Endothelial cell of umbilical vein (primary cell): ENCODE data around the gene EFR3B. TPM values are rescaled to one million over a fixed set of nuclear protein-coding genes. Genes with fewer than 3 reads are reported as not detected.

Experiments used
- BruUV-seq: library from RNA; stranded (reverse); fragments of 400-500 nt; replicated peaks from 2 replicates; lab custom pipeline; 2021; lab: Mats Ljungman, UMichigan
- CTCF ChIA-PET: fragments of 300-600, 350-600 bp; sonication (Branson Sonifier 250); formaldehyde crosslinking; loops from one replicate; lab custom pipeline; 2021; ENCODE audit warnings: antibody characterized with exemption, inconsistent platforms; lab: Charles Lee
- POLR2A ChIA-PET: fragments of 300-600, 350-600 bp; sonication (Branson Sonifier 250); formaldehyde crosslinking; loops from one replicate; lab custom pipeline; 2021; ENCODE audit warnings: antibody characterized with exemption, inconsistent platforms; lab: Charles Lee
- DNase-seq: peaks from one replicate; pipeline ENCODE4 v3.0.0-alpha.2; 2011; ENCODE audit warnings: low read depth, low spot score
- FAIRE-seq: peaks from 2 replicates; lab custom pipeline; 2011; peaks lifted over from hg19 to GRCh38; lab: Jason Lieb, UNC
- H2AFZ ChIP-seq: 2 replicates; pipeline ENCODE4 v1.6.0; 2012; ENCODE audit warnings: low read depth, low read length, control low read depth, inconsistent platforms
- H3K27ac ChIP-seq: 2 replicates; pipeline ENCODE4 v1.5.1; 2011; ENCODE audit warnings: low read depth, mild to moderate bottlenecking, control low read depth, low read length, moderate library complexity; ENCODE audit not compliant: insufficient read depth
- H3K27me3 ChIP-seq, 2 experiments: 2 replicates each; pipeline versions ENCODE4 v1.6.0 to v1.6.1; 2011; ENCODE audit warnings: low read length in 2 of 2, mixed read lengths in 1 of 2; ENCODE audit not compliant: control insufficient read depth in 2 of 2, insufficient read depth in 2 of 2
- H3K36me3 ChIP-seq, 2 experiments: 2 replicates in 1 of 2; 3 replicates in 1 of 2; pipeline ENCODE4 v1.5.1; 2011; ENCODE audit warnings: low read length in 2 of 2, mild to moderate bottlenecking in 1 of 2, moderate library complexity in 1 of 2; ENCODE audit not compliant: control insufficient read depth in 2 of 2, insufficient read depth in 2 of 2; ENCODE audit errors: extremely low read depth in 1 of 2
- H3K4me1 ChIP-seq: 3 replicates; pipeline ENCODE4 v1.5.1; 2011; ENCODE audit warnings: mild to moderate bottlenecking, low read length; ENCODE audit not compliant: control insufficient read depth, insufficient read depth; ENCODE audit errors: extremely low read depth
- H3K4me2 ChIP-seq: 2 replicates; pipeline ENCODE4 v1.6.1; 2011; ENCODE audit warnings: low read length, control low read depth, mixed read lengths; ENCODE audit not compliant: insufficient read depth
- H3K4me3 ChIP-seq, 3 experiments: fragments of 200-600 bp in 1 of 3; sonication (generic), shearing (Covaris generic) in 1 of 3; replicated peaks in 1 of 3; 2 replicates each; pipeline ENCODE4 v1.5.1; 2011 to 2016; ENCODE audit warnings: control low read depth in 3 of 3, low read length in 3 of 3, mild to moderate bottlenecking in 2 of 3, inconsistent platforms in 1 of 3, low read depth in 1 of 3, moderate library complexity in 1 of 3; ENCODE audit not compliant: insufficient read depth in 1 of 3
- H3K79me2 ChIP-seq: 2 replicates; pipeline ENCODE4 v1.6.0; 2012; ENCODE audit warnings: low read length, inconsistent platforms; ENCODE audit not compliant: control insufficient read depth, insufficient read depth
- H3K9ac ChIP-seq: replicated peaks from 2 replicates; pipeline ENCODE3; 2011; ENCODE audit warnings: low read length, control low read depth; ENCODE audit not compliant: insufficient read depth; ENCODE audit errors: extremely low read depth
- H3K9me1 ChIP-seq: replicated peaks from 3 replicates; pipeline ENCODE4 v1.6.0; 2011; ENCODE audit warnings: mild to moderate bottlenecking, low read length; ENCODE audit not compliant: control insufficient read depth, insufficient read depth; ENCODE audit errors: extremely low read depth
- H3K9me3 ChIP-seq: replicated peaks from 2 replicates; pipeline ENCODE4 v1.5.1; 2012; ENCODE audit warnings: low read length, inconsistent platforms; ENCODE audit not compliant: control insufficient read depth, insufficient read depth
- H4K20me1 ChIP-seq: replicated peaks from 2 replicates; pipeline ENCODE3; 2011; ENCODE audit warnings: mild to moderate bottlenecking, low read length; ENCODE audit not compliant: control insufficient read depth, insufficient read depth; ENCODE audit errors: extremely low read depth
- EZH2 ChIP-seq: IDR thresholded peaks from 2 replicates; pipeline ENCODE4 v1.6.1; 2012; ENCODE audit warnings: borderline replicate concordance, low read depth, mild to moderate bottlenecking, moderate library complexity, low read length, inconsistent platforms; ENCODE audit not compliant: severe bottlenecking
- FOS ChIP-seq: IDR thresholded peaks from 2 replicates; pipeline ENCODE4 v1.6.1; 2011; ENCODE audit warnings: mild to moderate bottlenecking, low read length, moderate library complexity, borderline replicate concordance; ENCODE audit not compliant: insufficient read depth
- GATA2 ChIP-seq: IDR thresholded peaks from 2 replicates; pipeline ENCODE4 v1.7.0; 2011; ENCODE audit warnings: low read depth, mild to moderate bottlenecking, moderate library complexity, mixed read lengths, low read length; ENCODE audit not compliant: insufficient read length, insufficient read depth
- JUN ChIP-seq: IDR thresholded peaks from 2 replicates; pipeline ENCODE4 v1.6.1; 2011; ENCODE audit warnings: borderline replicate concordance, low read depth; ENCODE audit not compliant: insufficient read length, insufficient read depth
- MYC ChIP-seq: IDR thresholded peaks from one replicate; pipeline ENCODE4 v1.6.1; 2011; ENCODE audit warnings: mild to moderate bottlenecking, low read depth, low read length
- POLR2A ChIP-seq: IDR thresholded peaks from 2 replicates; pipeline ENCODE4 v1.6.1; 2012; ENCODE audit warnings: low read depth, mild to moderate bottlenecking, control low read depth, low read length
- POLR2AphosphoS5 ChIP-seq: IDR thresholded peaks from 2 replicates; pipeline ENCODE4 v1.6.1; 2012; ENCODE audit warnings: low read depth, mild to moderate bottlenecking, control low read depth, low read length, moderate library complexity; ENCODE audit not compliant: insufficient read depth
- dilution Hi-C: fragments of 300-500 bp; cut with MboI; formaldehyde crosslinking; loops from one replicate; pipeline ENCODE4 v1.15.0; 2019; ENCODE audit warnings: low sequenced_read_pairs; ENCODE audit not compliant: extremely low pct_ligation_motif_present
- intact Hi-C: fragments of 100-400 bp; cut with micrococcal nuclease; formaldehyde crosslinking; loops from one replicate; pipeline ENCODE4 v1.10.0; 2022
- polyA plus RNA-seq, 4 experiments: library from polyadenylated mRNA; depleted of rRNA in 3 of 4; stranded (reverse) in 3 of 4; unstranded in 1 of 4; fragments of >200 nt; gene quantifications; 2 replicates each; pipeline versions ENCODE4 v1.2.1 to v1.2.3, GENCODE V29; 2011 to 2012; ENCODE audit warnings: missing spikeins in 1 of 4
- total RNA-seq: library from RNA; stranded (reverse); gene quantifications from 2 replicates; pipeline ENCODE4 v1.2.3, GENCODE V29; 2021
- TF ChIP-seq, protein P1 (sequence below): IDR thresholded peaks from 2 replicates; pipeline ENCODE4 v1.6.1; 2011; ENCODE audit not compliant: insufficient read depth, insufficient read length
- TF ChIP-seq, protein P2 (sequence below), 2 donors: IDR thresholded peaks; 1 replicate in 1 of 2; 2 replicates in 1 of 2; pipeline ENCODE4 v1.5.1; 2011; ENCODE audit warnings: low read length in 2 of 2, mild to moderate bottlenecking in 2 of 2, moderate library complexity in 2 of 2, control low read depth in 1 of 2, inconsistent platforms in 1 of 2, low read depth in 1 of 2; ENCODE audit not compliant: insufficient read depth in 1 of 2; ENCODE audit errors: extremely low read depth in 1 of 2

EFR3B gene
- total and polyA plus RNA-seq, 2 donors (not counting 3 experiments of a cell fraction or from before 2014, with no cell fraction given): 0.15 to 0.77 TPM

DNA sequence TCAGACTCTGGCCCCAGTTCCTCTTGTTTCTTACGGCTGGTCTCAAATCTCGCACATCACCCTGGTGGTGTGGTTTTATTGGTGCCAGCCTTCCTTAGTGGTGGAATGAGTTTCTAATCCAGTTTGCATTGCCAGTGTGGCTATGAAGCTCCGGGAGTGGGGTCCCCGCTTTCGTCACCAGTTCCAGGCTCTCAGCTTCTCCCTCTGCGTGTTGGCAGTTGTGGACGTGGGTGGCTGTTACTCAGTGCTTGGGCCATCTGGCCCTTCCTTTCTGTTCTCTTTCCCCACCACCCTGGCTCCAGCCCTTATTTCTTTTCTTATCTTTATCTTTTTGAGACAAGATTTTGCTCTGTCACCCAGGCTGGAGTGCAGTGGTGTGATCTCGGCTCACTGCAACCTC, 30.1 kb downstream of the EFR3B start:
- no peak overlapping the region for H3K9ac ChIP-seq
- no peak overlapping the region for H3K4me2 ChIP-seq
- no peaks in the 10 kb centered on the region for H3K9me1 ChIP-seq
- H3K79me2 ChIP-seq: no peaks in the 10 kb centered on the region
- no peak for DNase-seq
- dilution Hi-C loops (no loop called here), intact Hi-C loops (no loop called here)
- no peak for FAIRE-seq
- H3K36me3 ChIP-seq: no peaks in the 10 kb centered on the region
- TF ChIP-seq, protein P1, sequence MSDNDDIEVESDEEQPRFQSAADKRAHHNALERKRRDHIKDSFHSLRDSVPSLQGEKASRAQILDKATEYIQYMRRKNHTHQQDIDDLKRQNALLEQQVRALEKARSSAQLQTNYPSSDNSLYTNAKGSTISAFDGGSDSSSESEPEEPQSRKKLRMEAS: no peak
- TF ChIP-seq FOS (no peak), GATA2 (no peak), POLR2AphosphoS5 (no peak), EZH2 (no peak), JUN (no peak), MYC (no peak), POLR2A (no peak)
- TF ChIP-seq, protein P2, sequence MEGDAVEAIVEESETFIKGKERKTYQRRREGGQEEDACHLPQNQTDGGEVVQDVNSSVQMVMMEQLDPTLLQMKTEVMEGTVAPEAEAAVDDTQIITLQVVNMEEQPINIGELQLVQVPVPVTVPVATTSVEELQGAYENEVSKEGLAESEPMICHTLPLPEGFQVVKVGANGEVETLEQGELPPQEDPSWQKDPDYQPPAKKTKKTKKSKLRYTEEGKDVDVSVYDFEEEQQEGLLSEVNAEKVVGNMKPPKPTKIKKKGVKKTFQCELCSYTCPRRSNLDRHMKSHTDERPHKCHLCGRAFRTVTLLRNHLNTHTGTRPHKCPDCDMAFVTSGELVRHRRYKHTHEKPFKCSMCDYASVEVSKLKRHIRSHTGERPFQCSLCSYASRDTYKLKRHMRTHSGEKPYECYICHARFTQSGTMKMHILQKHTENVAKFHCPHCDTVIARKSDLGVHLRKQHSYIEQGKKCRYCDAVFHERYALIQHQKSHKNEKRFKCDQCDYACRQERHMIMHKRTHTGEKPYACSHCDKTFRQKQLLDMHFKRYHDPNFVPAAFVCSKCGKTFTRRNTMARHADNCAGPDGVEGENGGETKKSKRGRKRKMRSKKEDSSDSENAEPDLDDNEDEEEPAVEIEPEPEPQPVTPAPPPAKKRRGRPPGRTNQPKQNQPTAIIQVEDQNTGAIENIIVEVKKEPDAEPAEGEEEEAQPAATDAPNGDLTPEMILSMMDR (IDR thresholded peaks at IDR 0.05; ENCODE audit: extremely low read depth in 1 of 2, insufficient read depth in 1 of 2, low read depth in 1 of 2, low read length in 2 of 2): no peak
- H2AFZ ChIP-seq: no peak overlapping the region
- no peaks in the 10 kb centered on the region for H3K4me1 ChIP-seq
- BruUV-seq: no TSS peak
- H3K9me3 ChIP-seq: no peaks in the 10 kb centered on the region
- H3K4me3 ChIP-seq: no peak overlapping the region
- CTCF ChIA-PET: interaction anchor here (1.5 to 1.7 kb wide), 2 partner anchors 96 to 125 kb away, joined by 3 to 6 read pairs; no protein-coding TSS in a partner anchor
- peaks cover 0 to 4% of the 10 kb centered on the region in 2 experiments for H3K27me3 ChIP-seq
- H4K20me1 ChIP-seq: no peaks in the 10 kb centered on the region
- POLR2A ChIA-PET: no interaction called here
- H3K27ac ChIP-seq: no peak overlapping the region
